GM18519 (cell line): ENCODE results near the gene KCTD16.
A peak's percentile ranks its signal among the peaks of the same experiment; 100 is the strongest.

Source experiments
- ATAC-seq: cut with Tn5 transposase; IDR thresholded peaks from one replicate; pipeline ENCODE4 v1.9.1; 2021; ENCODE audit warnings: mild to moderate bottlenecking, moderate library complexity; ENCODE audit not compliant: unreplicated experiment, low FRiP score

The KCTD16 gene

DNA sequence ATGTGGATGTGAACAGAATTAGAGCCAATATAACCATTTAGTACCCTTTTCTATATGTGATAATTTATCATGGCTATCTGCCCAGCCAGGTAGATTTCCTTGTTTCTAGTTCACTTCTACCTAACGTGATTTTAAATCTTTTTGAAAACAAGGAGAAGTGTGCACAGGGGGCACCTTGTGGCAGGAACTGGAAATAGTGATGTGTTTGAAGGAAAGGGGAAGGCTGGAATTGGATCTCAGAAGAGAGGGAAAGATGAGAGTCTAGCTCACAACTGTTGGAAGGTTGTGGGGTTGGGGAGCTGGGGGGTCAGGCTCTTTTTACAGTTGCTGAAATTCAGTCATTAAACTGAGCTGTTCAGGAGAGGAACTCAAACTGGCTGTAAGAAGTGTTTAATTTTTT is 219.5 kb downstream of the KCTD16 start:
- ATAC-seq: no peak

DNA sequence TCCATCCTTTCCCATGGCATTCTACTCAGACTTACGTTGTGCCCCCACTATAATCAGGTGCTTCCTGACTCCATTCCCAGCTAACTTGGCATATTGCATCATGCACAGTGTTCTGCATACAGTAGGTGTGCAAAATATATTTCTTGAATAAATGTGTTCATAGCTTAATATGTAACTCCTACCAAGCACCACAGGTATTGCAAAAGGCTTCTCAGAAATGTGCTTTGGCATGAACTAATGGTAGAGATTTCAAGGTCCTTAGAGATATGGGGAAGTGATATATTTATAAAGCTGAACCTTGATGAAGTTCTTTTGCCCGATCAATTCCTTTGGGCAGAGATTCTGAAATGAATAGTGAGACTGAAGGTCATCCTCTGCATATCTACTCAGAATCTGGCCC is 220.4 kb downstream of the KCTD16 start:
- no peak for ATAC-seq

DNA sequence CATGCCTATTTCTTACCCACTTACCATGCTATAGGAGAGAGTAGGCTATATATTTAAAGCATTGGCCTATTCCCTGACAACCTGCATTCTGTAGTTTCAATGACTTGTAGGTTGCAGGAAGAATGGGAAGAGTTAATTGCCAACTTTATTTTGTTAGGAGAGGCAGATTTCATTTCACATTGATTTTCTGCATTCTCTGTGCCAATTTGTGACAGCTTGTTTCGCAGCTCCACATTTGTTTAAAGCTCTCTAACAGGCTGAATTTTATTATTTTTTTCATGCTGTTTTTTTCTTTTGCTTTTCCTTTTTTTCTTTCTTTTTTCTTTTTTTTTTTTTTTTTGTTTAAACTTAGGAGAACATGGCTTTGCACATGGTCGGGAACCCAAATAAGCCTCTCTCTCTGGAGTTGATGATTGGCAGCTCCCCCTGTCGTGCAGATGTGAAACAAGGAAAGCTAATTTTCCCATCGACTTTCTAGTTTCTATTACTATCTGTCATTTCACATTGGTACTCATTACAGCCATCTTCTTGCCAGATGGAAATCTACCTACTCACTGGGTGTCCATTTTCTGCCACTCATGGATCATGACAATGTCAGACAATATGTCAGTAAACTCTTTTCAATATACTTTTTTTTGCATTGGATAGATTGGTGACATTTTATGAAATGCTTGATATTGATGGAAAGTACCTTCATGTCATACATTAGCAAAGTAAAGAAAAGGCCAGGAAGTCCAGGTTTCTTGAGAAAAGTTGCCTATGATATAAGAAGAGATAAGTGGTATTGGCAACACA is 223.2 kb downstream of the KCTD16 start:
- ATAC-seq: no peak

DNA sequence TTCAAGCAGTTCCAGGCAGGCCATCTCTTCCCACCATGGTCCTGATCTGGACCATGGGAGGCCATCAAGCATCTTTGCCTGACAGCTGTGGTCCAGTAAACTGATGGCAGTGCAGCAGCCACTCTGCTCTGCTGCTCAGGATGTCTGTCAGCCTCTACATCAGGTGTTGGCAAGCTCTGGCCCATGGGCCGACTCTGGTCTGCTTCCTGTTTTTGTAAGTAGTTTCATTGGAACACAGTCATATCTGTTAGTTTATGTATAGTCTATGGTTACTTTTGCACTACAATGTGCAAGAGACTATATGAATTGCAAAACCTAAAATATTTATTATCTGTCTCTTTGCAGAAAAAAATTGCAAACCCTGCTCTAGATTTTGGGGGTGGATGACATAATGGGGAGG is 225.0 kb downstream of the KCTD16 start:
- ATAC-seq: peak; percentile 79

DNA sequence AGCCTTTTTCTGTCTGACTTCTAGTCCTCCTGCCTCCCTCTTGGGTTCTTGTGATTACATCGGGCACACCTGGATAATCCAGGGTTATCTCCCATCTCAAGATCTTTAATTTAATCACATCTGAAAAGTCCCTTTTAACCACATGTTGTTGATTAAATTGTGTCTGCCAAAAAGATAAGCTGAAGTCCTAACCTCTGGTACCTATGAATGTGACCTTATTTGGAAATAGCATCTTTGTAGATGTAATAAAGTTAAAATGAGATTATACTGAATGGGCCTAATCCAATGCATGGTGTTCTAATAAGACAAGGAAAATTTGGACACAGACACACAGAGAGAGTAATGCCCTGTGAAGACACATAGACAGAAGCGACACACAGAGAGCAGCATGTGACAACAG is 232.4 kb downstream of the KCTD16 start:
- ATAC-seq: no peak

DNA sequence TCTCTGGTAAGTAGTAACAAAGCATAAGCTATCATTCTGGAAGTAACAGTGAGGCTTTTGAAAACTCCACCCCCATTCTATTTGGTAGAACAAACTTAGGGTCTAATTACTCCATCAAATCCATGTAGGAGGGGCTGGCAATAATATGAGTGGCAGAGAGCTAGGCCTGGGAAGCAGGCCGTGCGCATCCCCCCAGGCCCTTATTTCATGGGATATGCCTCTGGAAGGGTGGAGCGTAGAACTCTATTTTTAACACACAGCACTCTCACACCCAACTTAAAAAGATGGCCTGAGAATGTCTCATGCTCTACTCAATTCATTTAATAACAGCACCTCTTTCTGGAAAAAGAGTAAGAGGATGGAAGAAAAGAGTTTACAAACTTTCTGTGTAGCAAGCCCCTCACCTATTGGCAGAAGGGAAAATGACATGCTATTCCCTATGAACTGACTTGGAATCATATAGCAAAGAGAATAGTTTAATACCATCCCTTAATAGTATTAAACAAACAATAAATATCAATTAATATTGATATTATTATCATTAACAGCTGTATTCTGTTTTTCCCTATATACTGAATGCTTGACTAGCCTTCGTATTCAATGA is 233.2 kb downstream of the KCTD16 start:
- no peak for ATAC-seq

DNA sequence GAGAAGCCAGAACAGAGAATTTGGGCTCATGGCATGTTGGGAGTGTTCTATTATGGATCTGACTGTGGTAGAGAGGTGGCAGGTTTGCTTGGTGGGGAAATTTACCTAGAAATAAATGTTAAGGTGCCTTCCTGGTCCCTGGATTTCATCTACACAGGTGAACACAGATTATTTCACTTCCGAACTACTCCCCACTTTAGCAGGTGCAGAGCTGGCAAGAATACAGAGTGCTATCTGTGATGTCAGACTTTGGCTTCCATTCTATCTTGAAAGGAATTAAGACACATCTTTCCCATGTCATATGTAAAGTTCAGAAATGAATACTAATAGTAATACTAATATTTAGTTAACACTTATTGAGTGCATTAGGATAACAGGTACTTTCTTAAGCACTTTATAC is 234.0 kb downstream of the KCTD16 start:
- no peak for ATAC-seq

DNA sequence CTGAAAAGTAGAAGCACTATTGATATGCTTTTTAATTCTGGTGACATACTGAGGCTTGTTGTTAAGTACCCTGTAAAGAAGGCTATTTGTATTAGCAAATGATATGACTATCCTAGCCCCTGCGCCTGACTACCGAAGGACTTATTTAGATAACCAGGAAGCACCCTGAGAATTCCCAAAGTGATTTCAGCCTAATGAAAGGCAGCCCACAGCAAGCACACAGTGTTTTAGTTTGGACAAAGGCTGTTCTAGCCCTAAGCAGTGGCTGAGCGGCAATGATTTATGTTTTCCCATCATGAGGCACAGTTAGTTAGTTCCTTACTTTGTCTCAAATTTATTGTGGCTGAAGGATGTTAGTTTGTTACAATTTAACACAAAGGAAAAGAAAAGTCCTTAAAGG is 235.3 kb downstream of the KCTD16 start:
- no peak for ATAC-seq

DNA sequence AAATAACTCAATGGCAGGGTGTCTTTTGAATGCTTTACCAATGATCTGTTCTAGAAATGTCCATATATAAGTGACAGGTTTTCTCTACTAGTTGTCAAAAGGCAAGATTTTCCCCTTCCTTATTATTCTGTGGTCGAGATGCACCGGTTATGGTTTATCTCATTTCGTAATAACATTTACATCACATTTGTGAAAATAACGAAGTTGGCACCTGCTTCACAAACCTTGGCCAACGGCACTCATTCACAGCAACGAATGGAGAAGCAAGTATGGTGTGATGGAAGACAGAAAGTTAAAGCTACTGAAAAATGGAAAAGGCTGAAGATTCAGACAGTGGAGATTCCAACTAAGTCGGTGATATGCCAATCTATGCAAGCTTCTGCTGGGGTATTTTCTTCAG is 235.8 kb downstream of the KCTD16 start:
- ATAC-seq: no peak

DNA sequence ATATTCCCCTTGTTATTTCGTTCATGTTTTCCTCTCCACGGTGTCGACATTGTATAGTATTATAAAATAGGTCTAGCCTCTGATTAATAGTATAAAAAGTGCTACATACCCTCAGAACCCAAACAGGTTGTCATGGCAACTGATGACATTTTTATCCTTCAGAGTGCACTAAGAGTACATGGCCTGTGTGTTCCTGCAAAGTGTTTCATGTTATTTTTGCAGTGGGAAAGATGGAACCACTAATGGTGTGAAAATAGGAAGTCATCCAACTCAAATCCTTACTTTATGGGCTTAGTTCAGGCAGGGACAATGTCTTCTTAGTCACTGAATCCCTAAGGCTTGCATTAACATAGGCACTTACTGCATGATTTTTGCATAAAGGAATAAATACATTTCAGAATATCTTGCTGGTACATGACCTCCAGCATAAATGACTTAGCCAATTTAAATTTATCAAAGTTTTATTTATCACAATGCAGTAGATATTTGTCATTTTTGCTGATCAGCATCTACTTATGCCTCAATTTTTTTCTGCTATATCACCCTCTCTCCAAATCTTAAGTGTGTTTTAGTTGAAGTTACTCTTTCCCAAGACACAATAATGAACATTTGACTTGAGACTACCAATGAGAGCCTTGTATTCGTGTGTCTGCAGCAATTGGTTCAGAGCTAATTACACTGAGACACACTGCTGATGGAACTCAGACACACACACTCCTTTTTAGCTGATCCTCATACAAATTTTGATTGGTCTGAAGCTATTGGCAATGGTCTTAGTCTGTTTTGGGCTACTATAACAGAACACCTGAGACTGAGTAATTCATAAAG is 243.7 kb downstream of the KCTD16 start:
- no peak for ATAC-seq

DNA sequence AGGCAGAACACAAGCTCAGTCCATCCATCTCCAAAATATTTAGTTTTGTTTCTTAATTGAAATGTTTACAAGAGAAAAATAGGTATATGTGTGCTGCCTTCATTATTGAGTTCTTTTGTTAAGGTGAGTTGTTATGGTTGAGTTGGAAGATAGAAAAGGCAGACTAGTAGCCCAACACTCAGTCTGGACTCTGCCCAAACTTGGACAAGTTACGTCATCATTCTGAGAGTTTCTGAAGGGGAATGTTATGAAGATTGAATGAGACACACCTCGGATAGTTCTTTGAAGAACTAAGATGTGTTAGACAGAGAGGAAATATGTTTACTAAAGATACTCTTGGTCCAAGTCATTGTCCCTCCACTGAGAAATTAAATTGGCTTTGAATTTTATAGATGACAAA is 245.5 kb downstream of the KCTD16 start:
- no peak for ATAC-seq

DNA sequence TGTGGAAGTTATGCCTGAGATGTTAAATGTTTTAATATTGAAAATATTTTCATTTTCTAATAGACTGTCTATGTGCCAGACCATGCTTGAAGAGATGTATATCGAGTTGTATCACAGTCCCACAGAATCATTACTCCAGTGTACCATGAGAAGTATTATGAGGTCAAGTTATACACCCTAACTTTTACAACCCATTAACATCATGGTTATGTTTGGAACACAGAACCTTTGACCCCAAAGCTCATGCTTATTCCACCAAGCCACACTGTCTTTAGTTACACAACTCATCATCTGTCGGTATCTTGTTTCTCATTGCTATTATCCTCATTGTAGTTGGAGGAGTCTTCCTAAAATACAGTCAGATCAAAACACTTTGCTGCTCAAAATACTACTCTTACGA is 248.0 kb downstream of the KCTD16 start:
- no peak for ATAC-seq

DNA sequence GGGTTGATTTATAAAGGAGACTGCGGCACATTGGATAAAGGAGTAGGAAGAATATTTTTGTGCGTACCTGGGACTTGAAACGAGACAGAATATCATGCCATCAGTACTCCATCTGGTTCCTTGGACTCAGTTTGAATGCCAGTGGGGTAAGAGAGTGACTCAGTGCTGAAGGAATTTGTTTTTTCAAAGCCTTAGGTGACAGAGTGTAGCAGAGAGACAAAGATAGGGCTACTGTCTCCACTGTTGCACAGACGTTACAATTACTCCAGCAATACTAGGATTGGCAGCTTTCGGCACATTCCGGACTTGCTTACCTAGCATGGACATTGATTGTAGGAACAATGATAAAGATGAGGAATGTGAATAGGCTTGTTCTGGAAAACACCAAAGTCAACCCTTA is 250.7 kb downstream of the KCTD16 start:
- ATAC-seq: no peak

DNA sequence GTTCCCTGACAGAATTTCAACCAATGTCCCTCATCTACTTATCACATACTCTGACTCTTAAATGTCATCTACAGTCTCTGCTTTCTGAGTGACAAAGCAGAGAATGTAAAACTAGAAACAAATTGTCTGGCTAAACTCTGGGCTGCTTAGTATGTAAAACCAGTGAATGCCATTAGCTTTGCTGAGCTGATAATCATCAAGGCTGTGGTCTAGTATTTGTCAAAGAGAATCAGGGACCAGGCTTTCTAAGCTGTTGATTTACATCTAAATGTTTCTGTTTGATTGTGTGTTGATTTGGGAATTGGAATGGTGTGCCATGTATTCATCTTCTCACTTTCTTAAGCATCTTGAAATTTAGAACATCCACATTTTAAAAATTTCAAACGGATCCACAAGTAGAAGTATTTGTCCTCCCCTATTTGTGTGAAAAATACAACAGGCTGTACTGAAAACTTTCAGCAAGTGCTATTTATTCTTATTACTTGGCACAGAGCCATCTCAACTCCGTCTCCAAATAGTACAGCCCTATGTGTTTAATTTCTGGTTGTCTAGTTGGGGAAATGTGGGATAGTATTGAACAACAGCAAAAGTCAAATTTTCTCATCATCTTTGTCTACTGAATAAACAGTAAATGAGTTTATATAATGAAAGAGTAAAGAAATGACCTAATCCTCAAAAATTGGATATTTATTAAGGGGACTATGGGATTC is 251.5 kb downstream of the KCTD16 start:
- no peak for ATAC-seq

DNA sequence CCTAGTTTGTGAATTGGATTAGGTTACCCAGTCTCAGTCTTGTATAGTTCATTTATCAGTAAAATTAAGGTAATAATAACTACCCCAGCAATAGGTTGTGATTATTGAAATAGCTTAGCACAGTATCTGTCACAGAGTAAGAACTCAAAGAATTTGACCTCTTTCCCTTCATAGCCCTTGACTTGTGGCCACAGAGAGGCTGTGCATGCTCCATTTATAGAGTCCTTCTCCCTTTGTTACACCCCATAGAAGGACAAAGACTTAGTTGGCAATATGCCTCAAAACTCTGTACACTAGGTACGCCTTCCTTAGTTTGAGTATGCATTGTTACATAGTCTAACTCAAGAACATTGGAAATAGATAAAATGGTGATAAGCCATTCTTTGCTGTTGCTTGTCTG is 257.2 kb downstream of the KCTD16 start:
- no peak for ATAC-seq

DNA sequence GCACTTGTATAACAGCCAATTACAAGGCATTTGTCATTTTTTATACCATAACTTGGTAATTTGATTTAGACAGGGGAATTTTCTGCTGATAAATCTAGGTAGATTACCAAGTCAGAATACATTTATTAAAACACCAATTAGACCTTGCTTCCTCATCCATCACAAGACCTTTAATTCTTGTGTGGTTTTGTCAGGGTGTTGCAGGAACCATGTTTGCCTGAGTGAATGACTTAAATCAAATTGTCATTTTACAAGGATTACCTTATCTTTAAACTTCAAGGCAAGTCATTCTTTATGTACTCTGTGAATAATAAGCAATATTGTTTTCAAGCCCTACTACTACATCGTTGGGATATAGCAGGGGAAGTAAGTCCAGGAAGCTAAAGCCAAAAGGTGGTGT is 257.7 kb downstream of the KCTD16 start:
- ATAC-seq: no peak

DNA sequence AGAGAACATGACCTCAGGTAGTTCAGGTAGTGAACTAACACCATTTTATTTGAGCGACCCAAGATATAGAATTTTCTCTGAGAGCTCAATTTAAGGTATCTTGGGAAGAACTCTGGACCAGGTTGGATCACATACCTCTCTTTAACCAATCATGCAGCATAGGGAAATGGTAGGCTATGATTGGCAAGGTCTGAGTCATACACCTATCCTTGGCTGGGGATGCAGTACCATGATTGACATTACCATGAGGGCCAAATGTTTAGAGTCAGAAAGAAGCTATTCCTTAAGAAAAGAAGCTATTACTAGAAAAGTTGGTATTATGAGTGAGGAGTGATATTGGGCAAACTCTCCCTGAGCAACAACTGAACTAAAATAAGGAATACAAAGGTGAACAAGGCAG is 258.7 kb downstream of the KCTD16 start:
- no peak for ATAC-seq

DNA sequence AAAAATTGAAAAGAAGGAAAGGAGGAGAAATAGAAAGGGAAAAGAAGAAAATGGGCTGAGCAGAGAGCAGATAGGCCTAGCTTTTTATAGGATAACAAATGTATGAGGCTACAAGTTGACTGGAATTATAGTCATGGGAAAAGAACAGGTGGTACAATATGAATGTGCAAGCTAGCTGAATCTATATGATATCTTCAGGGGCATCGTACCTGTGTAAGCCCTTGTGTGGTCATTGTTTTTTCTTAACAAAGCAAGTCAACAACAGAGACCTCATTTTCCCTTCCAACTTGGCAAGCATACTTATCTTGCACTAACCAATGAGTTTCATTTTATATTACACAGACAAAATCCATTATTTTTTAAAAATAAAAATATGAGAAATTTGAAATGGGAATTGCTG is 259.2 kb downstream of the KCTD16 start:
- no peak for ATAC-seq

DNA sequence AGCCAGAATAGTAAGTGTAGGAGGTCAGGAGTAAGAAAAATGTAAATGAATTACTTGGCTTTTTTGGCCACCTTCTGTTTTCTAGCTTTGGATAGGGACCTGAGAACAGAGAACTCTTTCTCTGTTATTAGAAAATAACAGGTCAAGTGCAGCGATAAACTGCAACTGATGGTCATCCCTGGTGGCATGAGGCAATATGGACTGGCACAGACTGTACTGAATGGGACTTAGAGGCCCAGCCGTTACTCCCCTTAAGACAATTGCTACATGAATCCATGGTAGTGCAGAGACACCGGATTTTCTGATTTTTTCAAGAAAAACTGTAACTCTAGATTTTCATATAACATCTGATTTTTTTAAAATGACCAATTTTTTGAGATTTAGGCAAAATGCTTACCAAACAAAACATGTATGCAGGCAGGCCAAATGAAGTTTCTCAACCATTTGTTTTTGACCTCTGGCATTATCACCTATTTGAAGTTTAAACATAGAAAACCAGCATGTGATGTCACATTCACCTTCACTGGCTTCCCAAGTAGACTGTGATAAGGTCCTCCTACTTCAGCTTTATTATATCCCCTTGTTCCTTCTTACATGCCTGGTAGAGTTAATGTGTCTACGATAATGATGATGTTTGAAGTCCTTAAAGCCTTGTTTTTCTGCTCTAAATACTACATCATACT is 262.6 kb downstream of the KCTD16 start:
- ATAC-seq: no peak

DNA sequence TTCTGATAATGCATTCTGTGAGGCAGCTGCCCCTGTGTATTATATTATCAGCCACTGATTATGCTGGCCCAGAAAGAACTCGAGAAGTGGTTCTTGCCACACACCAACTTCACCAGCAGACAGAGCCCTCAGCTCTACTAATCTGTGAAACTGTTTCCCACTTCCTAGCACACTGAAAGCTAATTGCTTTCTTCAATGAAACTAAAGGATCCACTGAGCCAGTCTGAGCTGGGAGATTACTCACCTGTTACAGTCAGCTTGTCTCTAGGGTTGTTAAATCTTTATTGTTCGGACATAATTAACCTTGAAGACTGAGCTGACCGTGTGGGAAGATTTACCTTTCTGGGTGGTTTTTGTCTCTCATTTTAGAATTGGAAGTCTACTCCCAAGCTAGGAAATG is 263.2 kb downstream of the KCTD16 start:
- ATAC-seq: no peak
